ENCODE data around the gene P4HA1.
"Not testable (repeated sequence)": the region's sequence is repeated elsewhere in the genome, so short reads cannot be mapped to it uniquely, and the experiment has no call there.

The P4HA1 gene

GRCh38 chr10:73042130-73042529 is 54.5 kb downstream of the P4HA1 start:
- DNase-seq (ENCODE audit: low spot score), result no peak

GRCh38 chr10:73039635-73040034 is 57.0 kb downstream of the P4HA1 start:
- DNase-seq (ENCODE audit: low spot score), result no peak

- not testable (repeated sequence) for DNase-seq (ENCODE audit: low spot score)
These were observed 60.4 kb downstream of the P4HA1 start for GRCh38 chr10:73036285-73036684.

GRCh38 chr10:73032536-73032935 is 64.1 kb downstream of the P4HA1 start:
- no peak for DNase-seq (ENCODE audit: low spot score)

- not testable (repeated sequence) for DNase-seq (ENCODE audit: low spot score)
These were observed 70.0 kb downstream of the P4HA1 start for GRCh38 chr10:73026623-73027022.

- DNase-seq (ENCODE audit: low spot score), result not testable (repeated sequence)
These were observed 73.1 kb downstream of the P4HA1 start for GRCh38 chr10:73023455-73024070.

- DNase-seq (ENCODE audit: low spot score), result not testable (repeated sequence)
These were observed 73.7 kb downstream of the P4HA1 start for GRCh38 chr10:73022961-73023360.

- DNase-seq (ENCODE audit: low spot score), result not testable (repeated sequence)
These were observed 75.0 kb downstream of the P4HA1 start for GRCh38 chr10:73021538-73022164.

- no peak for DNase-seq (ENCODE audit: low spot score)
These were observed 75.6 kb downstream of the P4HA1 start for GRCh38 chr10:73021050-73021449.

GRCh38 chr10:73019100-73019499 is 77.6 kb downstream of the P4HA1 start:
- no peak for DNase-seq (ENCODE audit: low spot score)

- no peak for DNase-seq (ENCODE audit: low spot score)
These were observed 78.0 kb downstream of the P4HA1 start for GRCh38 chr10:73018632-73019031.

GRCh38 chr10:73017955-73018480 is 78.6 kb downstream of the P4HA1 start:
- DNase-seq (ENCODE audit: low spot score), result no peak

- DNase-seq (ENCODE audit: low spot score), result no peak
These were observed 80.9 kb downstream of the P4HA1 start for GRCh38 chr10:73015779-73016178.

- DNase-seq (ENCODE audit: low spot score), result no peak
These were observed 92.8 kb downstream of the P4HA1 start for GRCh38 chr10:73003822-73004221.

GRCh38 chr10:73000973-73001372 is 95.7 kb downstream of the P4HA1 start:
- no peak for DNase-seq (ENCODE audit: low spot score)

GRCh38 chr10:72997099-72997498 is 99.6 kb downstream of the P4HA1 start:
- no peak for DNase-seq (ENCODE audit: low spot score)

GRCh38 chr10:72995459-72995858 is 101.2 kb downstream of the P4HA1 start:
- DNase-seq (ENCODE audit: low spot score), result not testable (repeated sequence)

GRCh38 chr10:72989771-72990170 is 106.9 kb downstream of the P4HA1 start:
- DNase-seq (ENCODE audit: low spot score), result not testable (repeated sequence)

- not testable (repeated sequence) for DNase-seq (ENCODE audit: low spot score)
These were observed 112.0 kb downstream of the P4HA1 start for GRCh38 chr10:72984618-72985017.

GRCh38 chr10:72981882-72982529 is 114.7 kb downstream of the P4HA1 start:
- no peak for DNase-seq (ENCODE audit: low spot score)

GRCh38 chr10:72981028-72981881 is 115.4 kb downstream of the P4HA1 start:
- no peak for DNase-seq (ENCODE audit: low spot score)

- DNase-seq (ENCODE audit: low spot score), result no peak
These were observed 116.3 kb downstream of the P4HA1 start for GRCh38 chr10:72980348-72980747.

All from RKO (cell line).